HFFc6 (cell line): Measurements from ENCODE around the gene PLK4. TPM values are rescaled to one million over a fixed set of nuclear protein-coding genes. Genes with fewer than 3 reads are reported as not detected.

Experiments
- DNase-seq: peaks from one replicate; pipeline ENCODE4 v3.0.0-alpha.2; 2018
- H3K27ac Mint-ChIP-seq: 2 replicates; pipeline ENCODE4 v1.8.0; 2020; ENCODE audit warnings: mild to moderate bottlenecking, mixed read lengths
- H3K27me3 Mint-ChIP-seq: 2 replicates; pipeline ENCODE4 v1.8.0; 2021; ENCODE audit warnings: mild to moderate bottlenecking, moderate library complexity, mixed read lengths; ENCODE audit not compliant: insufficient read depth
- H3K36me3 Mint-ChIP-seq: 2 replicates; pipeline ENCODE4 v1.8.0; 2021; ENCODE audit warnings: low read depth, mixed read lengths
- H3K4me1 Mint-ChIP-seq: 2 replicates; pipeline ENCODE4 v1.8.0; 2020; ENCODE audit warnings: low read depth, mixed read lengths
- H3K4me3 Mint-ChIP-seq: 2 replicates; pipeline ENCODE4 v1.8.0; 2020; ENCODE audit warnings: mild to moderate bottlenecking, moderate library complexity, mixed read lengths
- H3K9me3 Mint-ChIP-seq: 2 replicates; pipeline ENCODE4 v1.8.0; 2020; ENCODE audit warnings: mild to moderate bottlenecking, mixed read lengths
- CTCF ChIP-seq: fragments of 200-600 bp; sonication (generic); IDR thresholded peaks from 2 replicates; pipeline ENCODE4 v1.5.0; 2021; ENCODE audit warnings: antibody characterized with exemption, mild to moderate bottlenecking
- total RNA-seq, 6 experiments: library from RNA; stranded (reverse); fragmentation: NEBNext Ultra II Directional; extraction: Animal tissue kit (Norgen Biotek cat#: 25700); gene quantifications; 2 replicates in 1 of 6; 3 replicates in 5 of 6; pipeline ENCODE4 v1.2.3, GENCODE V29; 2021

Gene PLK4
- total RNA-seq, 6 experiments from 2014 or later: 5.8 to 17.8 (median 14.7) TPM

GRCh38 chr4:127857641-127858040, 23.1 kb upstream of the PLK4 start:
- H3K4me1 Mint-ChIP-seq: peaks cover 25% of the 10 kb centered on the region
- H3K27ac Mint-ChIP-seq: no peak overlapping the region
- H3K27me3 Mint-ChIP-seq: no peaks in the 10 kb centered on the region
- peaks cover 54% of the 10 kb centered on the region for H3K36me3 Mint-ChIP-seq
- H3K9me3 Mint-ChIP-seq: peaks cover 26% of the 10 kb centered on the region
- no peak overlapping the region for H3K4me3 Mint-ChIP-seq
- TF ChIP-seq CTCF: no peak
- no peak for DNase-seq

- Mint-ChIP-seq H3K36me3 (peaks cover 5% of the 10 kb centered on the region), H3K4me1 (peaks cover 29% of the 10 kb centered on the region), H3K4me3 (no peak overlapping the region), H3K27me3 (no peaks in the 10 kb centered on the region), H3K27ac (no peak overlapping the region), H3K9me3 (no peaks in the 10 kb centered on the region)
- TF ChIP-seq CTCF: no peak
- peak; percentile 20 for DNase-seq
These were observed 12.5 kb upstream of the PLK4 start for GRCh38 chr4:127868196-127868595.

GRCh38 chr4:127870281-127870680, 10.4 kb upstream of the PLK4 start:
- H3K27me3 Mint-ChIP-seq: no peaks in the 10 kb centered on the region
- H3K27ac Mint-ChIP-seq: peak overlapping the region; percentile 75
- no peak for TF ChIP-seq CTCF
- peaks cover 10% of the 10 kb centered on the region for H3K36me3 Mint-ChIP-seq
- DNase-seq: no peak
- H3K4me3 Mint-ChIP-seq: peak overlapping the region; percentile 22
- H3K9me3 Mint-ChIP-seq: no peaks in the 10 kb centered on the region
- peaks cover 32% of the 10 kb centered on the region for H3K4me1 Mint-ChIP-seq

- H3K4me3 Mint-ChIP-seq: peak overlapping the region; percentile 22
- DNase-seq: peak; percentile 84
- peaks cover 10% of the 10 kb centered on the region for H3K36me3 Mint-ChIP-seq
- no peak for TF ChIP-seq CTCF
- H3K4me1 Mint-ChIP-seq: peaks cover 36% of the 10 kb centered on the region
- peak overlapping the region; percentile 75 for H3K27ac Mint-ChIP-seq
- H3K27me3 Mint-ChIP-seq: no peaks in the 10 kb centered on the region
- H3K9me3 Mint-ChIP-seq: no peaks in the 10 kb centered on the region
These were observed 10.0 kb upstream of the PLK4 start for GRCh38 chr4:127870688-127871087.

- peaks cover 6% of the 10 kb centered on the region; the same call in 1 of the 2 replicates for H3K36me3 Mint-ChIP-seq
- no peaks in the 10 kb centered on the region; the same call in none of the 2 replicates for H3K27me3 Mint-ChIP-seq
- peaks cover 36% of the 10 kb centered on the region for H3K4me1 Mint-ChIP-seq
- no peaks in the 10 kb centered on the region for H3K9me3 Mint-ChIP-seq
- H3K4me3 Mint-ChIP-seq: no peak overlapping the region
- DNase-seq: no peak
- no peak overlapping the region for H3K27ac Mint-ChIP-seq
- no peak for TF ChIP-seq CTCF
These were observed 4.9 kb upstream of the PLK4 start for GRCh38 chr4:127875791-127876190.

GRCh38 chr4:127881563-127881864, 821 bp downstream of the PLK4 start:
- Mint-ChIP-seq H3K36me3 (peaks cover 13% of the 10 kb centered on the region; the same call in 1 of the 2 replicates), H3K4me1 (peaks cover 28% of the 10 kb centered on the region), H3K27me3 (no peaks in the 10 kb centered on the region; the same call in none of the 2 replicates), H3K4me3 (peak overlapping the region; percentile 100), H3K9me3 (no peaks in the 10 kb centered on the region), H3K27ac (peak overlapping the region; percentile 99)
- DNase-seq: no peak
- TF ChIP-seq CTCF: no peak
